A549 (cell line): ENCODE results near the gene RHOD. TPM values are rescaled to one million over a fixed set of nuclear protein-coding genes. Genes with fewer than 3 reads are reported as not detected.

ENCODE experiments used
- ATAC-seq, 2 experiments: fragments of 200-7000 bp in 1 of 2; fragments of >200 bp in 1 of 2; cut with Nextera tagmentation in 1 of 2; cut with Tn5 transposase in 1 of 2; 3 replicates each; pipeline versions ENCODE4 v1.8.0 to v1.9.1; 2018 to 2020; ENCODE audit warnings: mild to moderate bottlenecking in 1 of 2, moderate library complexity in 1 of 2
- CTCF ChIA-PET: fragments of 300-600 bp; sonication (Branson Sonifier 250); formaldehyde crosslinking; extraction: SDS; loops from one replicate; lab custom pipeline; 2021; ENCODE audit warnings: antibody characterized with exemption, inconsistent platforms; lab: Yijun Ruan, JAX
- POLR2A ChIA-PET: fragments of 350-600 bp; formaldehyde crosslinking; extraction: SDS; loops from one replicate; lab custom pipeline; 2021; ENCODE audit warnings: antibody characterized with exemption, inconsistent platforms; lab: Yijun Ruan, JAX
- DNase-seq, 2 experiments: peaks; one replicate each; pipeline versions ENCODE4 v3.0.0 to v3.0.0-alpha.2; 2011 to 2016; ENCODE audit warnings: low read depth in 1 of 2, low spot score in 1 of 2
- FAIRE-seq: peaks from 2 replicates; lab custom pipeline; 2011; peaks lifted over from hg19 to GRCh38; lab: Jason Lieb, UNC
- H3K27ac ChIP-seq, 2 experiments: fragments of >200 bp; sonication (Bioruptor Twin); formaldehyde crosslinking; 3 replicates each; pipeline ENCODE4 v1.5.1; 2016 to 2017
- H3K4me1 ChIP-seq: fragments of >200 bp; sonication (Bioruptor Twin); formaldehyde crosslinking; 3 replicates; pipeline ENCODE4 v1.6.1; 2016
- H3K4me2 ChIP-seq: fragments of >200 bp; sonication (Bioruptor Twin); formaldehyde crosslinking; 3 replicates; pipeline ENCODE4 v1.6.1; 2016
- H3K4me3 ChIP-seq: fragments of >200 bp; sonication (Bioruptor Twin); formaldehyde crosslinking; 3 replicates; pipeline ENCODE4 v1.5.1; 2016
- H3K9me3 ChIP-seq: fragments of >200 bp; sonication (Bioruptor Twin); formaldehyde crosslinking; 3 replicates; pipeline ENCODE4 v1.6.1; 2016
- CBX2 ChIP-seq: fragments of 200-600 bp; sonication (generic); IDR thresholded peaks from 2 replicates; pipeline ENCODE4 v1.6.1; 2016; ENCODE audit warnings: low read depth, mild to moderate bottlenecking, borderline replicate concordance
- CBX8 ChIP-seq: fragments of 200-600 bp; sonication (generic); IDR thresholded peaks from 2 replicates; pipeline ENCODE4 v1.6.1; 2016
- CEBPB ChIP-seq, 2 experiments: fragments of >200 bp in 1 of 2; sonication (Bioruptor Twin) in 1 of 2; formaldehyde crosslinking in 1 of 2; IDR thresholded peaks; 2 replicates each; pipeline ENCODE4 v1.6.1; 2012 to 2016
- CHD2 ChIP-seq: fragments of 150-350 bp; IDR thresholded peaks from 2 replicates; pipeline ENCODE4 v1.6.1; 2014; ENCODE audit warnings: low read length; ENCODE audit not compliant: partially characterized antibody
- CHD4 ChIP-seq: fragments of 200-600 bp; sonication (generic); IDR thresholded peaks from 2 replicates; pipeline ENCODE4 v1.6.1; 2016; ENCODE audit warnings: antibody characterized with exemption, mild to moderate bottlenecking, borderline replicate concordance
- EHF ChIP-seq: fragments of 250-450 bp; sonication (Bioruptor Pico); IDR thresholded peaks from 2 replicates; pipeline ENCODE4 v1.5.0; 2020; ENCODE audit warnings: mild to moderate bottlenecking
- EP300 ChIP-seq, 2 experiments: fragments of >200 bp; sonication (Bioruptor Twin); formaldehyde crosslinking; IDR thresholded peaks; 2 replicates in 1 of 2; 3 replicates in 1 of 2; pipeline ENCODE4 v1.6.1; 2016 to 2017
- FOSL2 ChIP-seq, 2 experiments: fragments of 450-650 bp in 1 of 2; fragments of >200 bp in 1 of 2; sonication (Bioruptor Twin) in 1 of 2; formaldehyde crosslinking; IDR thresholded peaks; 2 replicates each; pipeline versions ENCODE4 v1.5.0 to v1.6.1; 2016 to 2020; ENCODE audit warnings: mild to moderate bottlenecking in 1 of 2, moderate library complexity in 1 of 2
- HOXA7 ChIP-seq: fragments of 250-450 bp; sonication (Bioruptor Pico); IDR thresholded peaks from 2 replicates; pipeline ENCODE4 v1.5.0; 2020; ENCODE audit warnings: mild to moderate bottlenecking, moderate library complexity
- JUN ChIP-seq, 2 experiments: fragments of >200 bp; sonication (Bioruptor Twin); formaldehyde crosslinking; IDR thresholded peaks; 2 replicates in 1 of 2; 3 replicates in 1 of 2; pipeline ENCODE4 v1.6.1; 2016 to 2017
- KDM1A ChIP-seq: fragments of 200-600 bp; sonication (generic); IDR thresholded peaks from 2 replicates; pipeline ENCODE4 v1.6.1; 2016; ENCODE audit warnings: low read depth, mild to moderate bottlenecking
- MAX ChIP-seq: IDR thresholded peaks from 2 replicates; pipeline ENCODE4 v1.6.1; 2012
- MAZ ChIP-seq: fragments of 150-350 bp; IDR thresholded peaks from 2 replicates; pipeline ENCODE4 v1.6.1; 2014; ENCODE audit warnings: antibody characterized with exemption, low read depth, low read length, borderline replicate concordance
- NR3C1 ChIP-seq: fragments of >200 bp; sonication (Bioruptor Twin); formaldehyde crosslinking; IDR thresholded peaks from 3 replicates; pipeline ENCODE4 v1.6.1; 2017
- PHF8 ChIP-seq: fragments of 200-600 bp; sonication (generic); IDR thresholded peaks from 2 replicates; pipeline ENCODE4 v1.6.1; 2016; ENCODE audit warnings: low read depth, mild to moderate bottlenecking, antibody characterized with exemption, moderate library complexity, borderline replicate concordance
- POLR2A ChIP-seq: IDR thresholded peaks from 2 replicates; pipeline ENCODE4 v1.6.1; 2012; ENCODE audit warnings: mild to moderate bottlenecking, low read length
- RFX5 ChIP-seq: fragments of 450-650 bp; IDR thresholded peaks from 2 replicates; pipeline ENCODE4 v1.7.1; 2014; ENCODE audit warnings: antibody characterized with exemption, mild to moderate bottlenecking, moderate library complexity
- SREBF2 ChIP-seq: fragments of 450-650 bp; IDR thresholded peaks from 2 replicates; pipeline ENCODE4 v1.6.1; 2014; ENCODE audit warnings: mild to moderate bottlenecking, moderate library complexity
- USF2 ChIP-seq: fragments of 450-650 bp; IDR thresholded peaks from 2 replicates; pipeline ENCODE4 v1.6.1; 2014; ENCODE audit warnings: antibody characterized with exemption
- WGBS: methylation state at CpG from one replicate; pipeline ENCODE4 v1.1.6; 2017; ENCODE audit errors: missing lambda C conversion rate; 5-methylcytosine and 5-hydroxymethylcytosine counted together
- polyA plus RNA-seq, 4 experiments: library from polyadenylated mRNA; depleted of rRNA in 3 of 4; stranded (reverse); fragments of >200 nt; fragmentation: RNase III in 1 of 4; extraction: RNeasy Plus Mini Kit Qiagen cat#74134 plus additional on column Dnase treatment in 1 of 4; gene quantifications; 2 replicates in 3 of 4; 3 replicates in 1 of 4; pipeline ENCODE4 v1.2.3, GENCODE V29; 2011 to 2017
- TF ChIP-seq, protein P1 (sequence below): fragments of 250-450 bp; sonication (Bioruptor Pico); IDR thresholded peaks from 2 replicates; pipeline ENCODE4 v1.5.0; 2020; ENCODE audit warnings: low read depth, mild to moderate bottlenecking, moderate library complexity
- TF ChIP-seq, protein P2 (sequence below): fragments of 250-450 bp; sonication (Bioruptor Pico); IDR thresholded peaks from 2 replicates; pipeline ENCODE4 v1.5.0; 2021; ENCODE audit warnings: mild to moderate bottlenecking, moderate library complexity, borderline replicate concordance
- TF ChIP-seq, protein P3 (sequence below): IDR thresholded peaks from 2 replicates; pipeline ENCODE4 v1.6.1; 2012

RHOD gene
- polyA plus RNA-seq, 2 of the 4 experiments (the other 2 are of a cell fraction): 13.6 to 33.2 TPM

DNA sequence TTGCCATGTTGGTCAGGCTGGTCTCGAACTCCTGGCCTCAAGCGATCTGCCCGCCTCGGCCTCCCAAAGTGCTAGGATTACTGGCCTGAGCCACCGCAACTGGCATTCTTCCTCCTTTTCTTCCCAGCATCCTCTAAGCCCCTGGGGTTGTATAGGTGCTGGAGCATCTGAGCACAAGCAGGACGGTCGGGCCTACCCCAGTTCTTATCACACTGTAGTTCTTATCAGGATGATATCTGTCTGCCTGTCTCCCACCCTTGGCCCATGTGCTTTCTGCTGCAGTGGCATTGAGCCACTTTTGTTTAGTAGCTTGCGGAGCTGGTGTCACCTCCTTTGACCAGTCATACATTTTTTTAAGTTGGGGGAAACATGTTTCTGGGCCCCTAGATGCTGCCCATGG, 1.9 kb downstream of the RHOD start:
- ChIA-PET CTCF (interaction anchor here (1.3 to 3.2 kb wide), 3 partner anchors 14 to 259 kb away, joined by 3 to 8 read pairs (median 4); no protein-coding TSS in a partner anchor), POLR2A (interaction anchor here (1.2 kb wide), 1 partner anchor 61 kb away, joined by 3 read pairs; the partner anchor contains the start of gene KDM2A)
- TF ChIP-seq CEBPB (IDR thresholded peaks at IDR 0.05) (no peak), CBX8 (no peak), POLR2A (no peak), KDM1A (no peak), RFX5 (no peak), USF2 (no peak), PHF8 (no peak), JUN (IDR thresholded peaks at IDR 0.05) (no peak), CHD2 (no peak), CBX2 (no peak)
- TF ChIP-seq, protein P1, sequence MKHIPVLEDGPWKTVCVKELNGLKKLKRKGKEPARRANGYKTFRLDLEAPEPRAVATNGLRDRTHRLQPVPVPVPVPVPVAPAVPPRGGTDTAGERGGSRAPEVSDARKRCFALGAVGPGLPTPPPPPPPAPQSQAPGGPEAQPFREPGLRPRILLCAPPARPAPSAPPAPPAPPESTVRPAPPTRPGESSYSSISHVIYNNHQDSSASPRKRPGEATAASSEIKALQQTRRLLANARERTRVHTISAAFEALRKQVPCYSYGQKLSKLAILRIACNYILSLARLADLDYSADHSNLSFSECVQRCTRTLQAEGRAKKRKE: no peak
- H3K9me3 ChIP-seq: no peaks in the 10 kb centered on the region
- H3K4me2 ChIP-seq: no peak overlapping the region
- peaks cover 67% of the 10 kb centered on the region for H3K4me1 ChIP-seq
- ATAC-seq: no peak
- FAIRE-seq: no peak
- H3K27ac ChIP-seq: no peak overlapping the region; a peak in 1 of 6 replicates
- whole genome bisulfite sequencing: 95% methylated on average over 8 of the region's 8 CpGs
- no peak overlapping the region for H3K4me3 ChIP-seq
- no peak for DNase-seq

- FAIRE-seq (no peak), DNase-seq (no peak), ATAC-seq (no peak; a peak in 1 of 6 replicates)
- peak overlapping the region; percentile 56 to 83 for H3K27ac ChIP-seq
- ChIA-PET POLR2A (no interaction called here), CTCF (interaction anchor here (1.5 kb wide), 1 partner anchor 16 kb away, joined by 3 read pairs; no protein-coding TSS in a partner anchor)
- H3K4me1 ChIP-seq: peaks cover 55% of the 10 kb centered on the region
- no peaks in the 10 kb centered on the region for H3K9me3 ChIP-seq
- TF ChIP-seq KDM1A (no peak), MAZ (no peak), EHF (CRISPR knock-in tag) (no peak), CHD4 (no peak), HOXA7 (CRISPR knock-in tag) (no peak), SREBF2 (no peak), PHF8 (no peak), EP300 (IDR thresholded peaks at IDR 0.05) (no peak), NR3C1 (no peak), FOSL2 (IDR thresholded peaks at IDR 0.05) (no peak), FOSL2 (CRISPR knock-in tag; IDR thresholded peaks at IDR 0.05) (no peak), MAX (no peak)
- TF ChIP-seq, protein P2, sequence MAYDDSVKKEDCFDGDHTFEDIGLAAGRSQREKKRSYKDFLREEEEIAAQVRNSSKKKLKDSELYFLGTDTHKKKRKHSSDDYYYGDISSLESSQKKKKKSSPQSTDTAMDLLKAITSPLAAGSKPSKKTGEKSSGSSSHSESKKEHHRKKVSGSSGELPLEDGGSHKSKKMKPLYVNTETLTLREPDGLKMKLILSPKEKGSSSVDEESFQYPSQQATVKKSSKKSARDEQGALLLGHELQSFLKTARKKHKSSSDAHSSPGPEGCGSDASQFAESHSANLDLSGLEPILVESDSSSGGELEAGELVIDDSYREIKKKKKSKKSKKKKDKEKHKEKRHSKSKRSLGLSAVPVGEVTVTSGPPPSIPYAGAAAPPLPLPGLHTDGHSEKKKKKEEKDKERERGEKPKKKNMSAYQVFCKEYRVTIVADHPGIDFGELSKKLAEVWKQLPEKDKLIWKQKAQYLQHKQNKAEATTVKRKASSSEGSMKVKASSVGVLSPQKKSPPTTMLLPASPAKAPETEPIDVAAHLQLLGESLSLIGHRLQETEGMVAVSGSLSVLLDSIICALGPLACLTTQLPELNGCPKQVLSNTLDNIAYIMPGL (CRISPR knock-in tag): no peak
- TF ChIP-seq, protein P3, sequence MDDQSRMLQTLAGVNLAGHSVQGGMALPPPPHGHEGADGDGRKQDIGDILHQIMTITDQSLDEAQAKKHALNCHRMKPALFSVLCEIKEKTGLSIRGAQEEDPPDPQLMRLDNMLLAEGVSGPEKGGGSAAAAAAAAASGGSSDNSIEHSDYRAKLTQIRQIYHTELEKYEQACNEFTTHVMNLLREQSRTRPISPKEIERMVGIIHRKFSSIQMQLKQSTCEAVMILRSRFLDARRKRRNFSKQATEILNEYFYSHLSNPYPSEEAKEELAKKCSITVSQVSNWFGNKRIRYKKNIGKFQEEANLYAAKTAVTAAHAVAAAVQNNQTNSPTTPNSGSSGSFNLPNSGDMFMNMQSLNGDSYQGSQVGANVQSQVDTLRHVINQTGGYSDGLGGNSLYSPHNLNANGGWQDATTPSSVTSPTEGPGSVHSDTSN: no peak
- H3K4me2 ChIP-seq: peak overlapping the region; percentile 52
- 76% methylated on average over 3 of the region's 3 CpGs for WGBS
- H3K4me3 ChIP-seq: no peak overlapping the region
Measured at GRCh38 chr11:67059671-67060070, 3.0 kb downstream of the RHOD start.
